HepG2 (cell line): ENCODE data around the gene KCNMA1. TPM values are rescaled to one million over a fixed set of nuclear protein-coding genes. Genes with fewer than 3 reads are reported as not detected.

Source experiments
- ATAC-seq: fragments of 200-7000 bp; cut with Tn5 transposase; 3 replicates; pipeline ENCODE4 v1.9.1; 2020; ENCODE audit warnings: mild to moderate bottlenecking, moderate library complexity
- BruUV-seq: library from RNA; stranded (reverse); fragments of 400-500 nt; replicated peaks from 2 replicates; lab custom pipeline; 2021; lab: Mats Ljungman, UMichigan
- CTCF ChIA-PET: fragments of 300-600 bp; formaldehyde crosslinking; extraction: SDS; loops from one replicate; lab custom pipeline; 2021; ENCODE audit warnings: low total read pairs, inconsistent platforms, low intra/inter-chr PET ratio; lab: Yijun Ruan, JAX
- POLR2A ChIA-PET: fragments of 350-600 bp; sonication (Branson Sonifier 250); formaldehyde crosslinking; loops from one replicate; lab custom pipeline; 2020; ENCODE audit warnings: antibody characterized with exemption, inconsistent platforms; lab: Yijun Ruan, JAX
- DNase-seq: peaks from one replicate; pipeline ENCODE4 v3.0.0-alpha.2; 2015; ENCODE audit warnings: low spot score
- FAIRE-seq: peaks from 3 replicates; lab custom pipeline; 2011; peaks lifted over from hg19 to GRCh38; lab: Jason Lieb, UNC
- H2AFZ ChIP-seq: one replicate; pipeline ENCODE4 v1.6.1; 2011; ENCODE audit warnings: low read length, inconsistent platforms
- H3K27ac ChIP-seq: fragments of 300-600 bp; 3 replicates; pipeline ENCODE4 v1.8.0; 2011; ENCODE audit warnings: mixed run types, mild to moderate bottlenecking, mixed read lengths, low read length, inconsistent platforms; ENCODE audit not compliant: insufficient read depth; ENCODE audit errors: extremely low read length
- H3K27me3 ChIP-seq, 2 experiments: fragments of 200-600 bp in 1 of 2; 2 replicates in 1 of 2; 3 replicates in 1 of 2; pipeline versions ENCODE4 v1.6.0 to v1.8.0; 2011; ENCODE audit warnings: low read length in 2 of 2, mild to moderate bottlenecking in 2 of 2, moderate library complexity in 2 of 2, inconsistent platforms in 1 of 2; ENCODE audit not compliant: insufficient read depth in 2 of 2, control insufficient read depth in 1 of 2
- H3K36me3 ChIP-seq, 2 experiments: fragments of 200-600 bp in 1 of 2; replicated peaks in 1 of 2; 2 replicates in 1 of 2; 3 replicates in 1 of 2; pipeline versions ENCODE4 v1.5.1 to v1.8.0; 2011; ENCODE audit warnings: low read length in 2 of 2, inconsistent platforms in 1 of 2; ENCODE audit not compliant: insufficient read depth in 2 of 2, control insufficient read depth in 1 of 2
- H3K4me1 ChIP-seq: 2 replicates; pipeline ENCODE4 v1.5.1; 2012; ENCODE audit warnings: low read length, inconsistent platforms; ENCODE audit not compliant: insufficient read depth
- H3K4me2 ChIP-seq: 2 replicates; pipeline ENCODE4 v1.6.0; 2011; ENCODE audit warnings: low read depth, low read length, inconsistent platforms
- H3K4me3 ChIP-seq, 3 experiments: fragments of 200-600 bp in 1 of 3; sonication (generic), shearing (Covaris generic) in 1 of 3; replicated peaks in 1 of 3; 2 replicates each; pipeline ENCODE4 v1.5.1; 2011 to 2016; ENCODE audit warnings: low read length in 3 of 3, inconsistent platforms in 2 of 3, low read depth in 2 of 3, mild to moderate bottlenecking in 2 of 3, control low read depth in 1 of 3, mixed read lengths in 1 of 3; ENCODE audit not compliant: insufficient read depth in 1 of 3
- H3K79me2 ChIP-seq: one replicate; pipeline ENCODE4 v1.6.1; 2011; ENCODE audit warnings: low read length, inconsistent platforms; ENCODE audit not compliant: insufficient read depth
- H3K9ac ChIP-seq: 2 replicates; pipeline ENCODE4 v1.6.0; 2011; ENCODE audit warnings: mild to moderate bottlenecking, low read depth, low read length, inconsistent platforms; ENCODE audit not compliant: insufficient read depth
- H3K9me3 ChIP-seq: 2 replicates; pipeline ENCODE4 v1.5.1; 2012; ENCODE audit warnings: mild to moderate bottlenecking, low read length
- H4K20me1 ChIP-seq: 2 replicates; pipeline ENCODE4 v1.6.0; 2011; ENCODE audit warnings: inconsistent platforms, mild to moderate bottlenecking, low read length, moderate library complexity; ENCODE audit not compliant: insufficient read depth
- ETV6 ChIP-seq: sonication (generic); formaldehyde crosslinking; conservative IDR thresholded peaks from 2 replicates; pipeline ENCODE4 v1.4.0; 2020; ENCODE audit warnings: missing genetic modification reagents
- PAWR ChIP-seq: sonication (generic); formaldehyde crosslinking; IDR thresholded peaks from 2 replicates; pipeline ENCODE4 v1.4.0; 2020; ENCODE audit warnings: missing genetic modification reagents, mild to moderate bottlenecking, borderline replicate concordance
- POLR2AphosphoS2 ChIP-seq: IDR thresholded peaks from 2 replicates; pipeline ENCODE4 v1.6.1; 2011; ENCODE audit warnings: low read depth, low read length, improper control_type of control experiment
- RBAK ChIP-seq: sonication (generic); formaldehyde crosslinking; IDR thresholded peaks from 2 replicates; pipeline ENCODE4 v1.5.1; 2020; ENCODE audit warnings: mild to moderate bottlenecking, missing genetic modification reagents
- SMAD9 ChIP-seq: sonication (generic); formaldehyde crosslinking; IDR thresholded peaks from 2 replicates; pipeline ENCODE4 v1.5.1; 2020; ENCODE audit warnings: mild to moderate bottlenecking, missing genetic modification reagents
- SRSF9 ChIP-seq: fragments of 200-400 bp; formaldehyde crosslinking; IDR thresholded peaks from 2 replicates; pipeline ENCODE4 v1.6.1; 2018; ENCODE audit warnings: borderline replicate concordance, mild to moderate bottlenecking, low read depth, low read length; ENCODE audit not compliant: insufficient read depth, poor library complexity, severe bottlenecking
- WIZ ChIP-seq: sonication (generic); formaldehyde crosslinking; IDR thresholded peaks from 2 replicates; pipeline ENCODE4 v1.5.1; 2020; ENCODE audit warnings: mild to moderate bottlenecking, missing genetic modification reagents
- ZNF101 ChIP-seq: sonication (generic); formaldehyde crosslinking; IDR thresholded peaks from 2 replicates; pipeline ENCODE4 v1.4.0; 2020; ENCODE audit warnings: mild to moderate bottlenecking, low read depth, missing genetic modification reagents, borderline replicate concordance
- ZNF207 ChIP-seq: fragments of 450-650 bp; IDR thresholded peaks from 2 replicates; pipeline ENCODE4 v1.6.1; 2016; ENCODE audit warnings: antibody characterized with exemption, borderline replicate concordance
- ZNF484 ChIP-seq: sonication (generic); formaldehyde crosslinking; IDR thresholded peaks from 2 replicates; pipeline ENCODE4 v1.5.1; 2020; ENCODE audit warnings: mild to moderate bottlenecking, low read depth, missing genetic modification reagents, borderline replicate concordance
- ZNF549 ChIP-seq: sonication (generic); formaldehyde crosslinking; IDR thresholded peaks from 2 replicates; pipeline ENCODE4 v1.5.0; 2020; ENCODE audit warnings: missing genetic modification reagents
- ZNF563 ChIP-seq: sonication (generic); formaldehyde crosslinking; IDR thresholded peaks from 2 replicates; pipeline ENCODE4 v1.8.0; 2022; ENCODE audit warnings: mild to moderate bottlenecking, moderate library complexity, missing genetic modification reagents
- WGBS: methylation state at CpG from one replicate; pipeline ENCODE4 v1.1.6; 2017; ENCODE audit warnings: low lambda C conversion rate; 5-methylcytosine and 5-hydroxymethylcytosine counted together
- in situ Hi-C: cut with HindIII; loops from 2 replicates; pipeline ENCODE4 v1.10.0; 2017; ENCODE audit warnings: low pct_unique_long_range_greater_than_20kb; ENCODE audit not compliant: extremely low pct_ligation_motif_present
- intact Hi-C: fragments of 100-400 bp; cut with micrococcal nuclease; formaldehyde crosslinking; loops from one replicate; pipeline ENCODE4 v1.10.0; 2022; ENCODE audit not compliant: unreplicated experiment
- polyA plus RNA-seq, 8 experiments: library from polyadenylated mRNA; depleted of rRNA in 3 of 8; stranded (reverse) in 7 of 8; unstranded in 1 of 8; fragments of >200 nt; fragmentation: Illumina TruSeq in 4 of 8; extraction: Trizol in 4 of 8; gene quantifications; 2 replicates each; pipeline versions ENCODE4 v1.2.1 to v1.2.3, GENCODE V29; 2011 to 2016; ENCODE audit warnings: low read depth in 4 of 8, missing spikeins in 1 of 8, mixed read lengths in 1 of 8; ENCODE audit not compliant: insufficient read depth in 1 of 8
- total RNA-seq, 5 experiments: library from RNA; depleted of rRNA; stranded (reverse); fragments of >200 nt; fragmentation: Illumina TruSeq; extraction: Trizol; gene quantifications; 2 replicates each; pipeline ENCODE4 v1.2.3, GENCODE V29; 2016; ENCODE audit warnings: low read depth in 1 of 5
- TF ChIP-seq, protein P1 (sequence below): sonication (generic); formaldehyde crosslinking; IDR thresholded peaks from 2 replicates; pipeline ENCODE4 v1.5.0; 2020; ENCODE audit warnings: missing genetic modification reagents, mild to moderate bottlenecking, borderline replicate concordance
- TF ChIP-seq, protein P2 (sequence below): sonication (generic); formaldehyde crosslinking; IDR thresholded peaks from 2 replicates; pipeline ENCODE4 v1.5.1; 2020; ENCODE audit warnings: missing genetic modification reagents, mild to moderate bottlenecking, borderline replicate concordance
- TF ChIP-seq, protein P3 (sequence below): sonication (generic); formaldehyde crosslinking; IDR thresholded peaks from 2 replicates; pipeline ENCODE4 v1.4.0; 2020; ENCODE audit warnings: missing genetic modification reagents

Gene KCNMA1
- total and polyA plus RNA-seq, 2 of the 13 experiments (the other 11 are each of a cell fraction or from before 2014, with no cell fraction given): 0.02 TPM; not detected in 1

DNA sequence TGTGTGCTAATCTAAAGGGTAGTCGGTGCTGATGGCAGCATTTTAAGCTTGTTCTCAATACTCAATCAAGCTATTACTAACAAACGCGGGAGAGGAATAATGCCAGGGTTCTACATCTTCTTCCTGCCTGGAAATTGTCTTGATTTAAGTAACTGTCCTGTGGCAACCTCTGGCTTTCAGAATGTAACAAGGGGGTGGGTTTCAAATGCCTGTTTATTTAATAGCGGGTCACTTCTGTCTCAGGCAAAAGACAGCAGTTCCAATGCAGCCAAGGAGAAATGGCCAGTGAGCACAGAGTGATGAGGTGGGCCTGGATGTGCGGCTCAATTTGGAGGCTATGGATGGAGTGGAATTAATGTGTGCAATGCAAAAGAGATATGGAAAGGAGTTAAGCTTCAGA lies 692.4 kb downstream of the KCNMA1 start:
- no TSS peak for BruUV-seq
- CTCF ChIA-PET: no interaction called here

More for the DNA sequence above, 692.4 kb downstream of the KCNMA1 start:
- Histone ChIP-seq H3K4me2 (no peak overlapping the region), H3K27me3 (peaks cover 0 to 15% of the 10 kb centered on the region in 2 experiments; a peak in 1 of 5 replicates), H3K4me1 (no peaks in the 10 kb centered on the region), H2AFZ (no peak overlapping the region), H3K36me3 (no peaks in the 10 kb centered on the region), H3K27ac (no peak overlapping the region), H4K20me1 (no peaks in the 10 kb centered on the region), H3K9me3 (no peaks in the 10 kb centered on the region), H3K79me2 (no peaks in the 10 kb centered on the region), H3K9ac (no peak overlapping the region), H3K4me3 (no peak overlapping the region)
- DNase-seq: no peak
- intact Hi-C loops (no loop called here), in situ Hi-C loops (no loop called here)
- FAIRE-seq: no peak
- WGBS: 43% methylated on average over 5 of the region's 5 CpGs
- ATAC-seq: no peak
- POLR2A ChIA-PET: no interaction called here
- no peak for TF ChIP-seq ZNF207
- TF ChIP-seq ZNF549 (CRISPR knock-in tag): no peak
- no peak for TF ChIP-seq ZNF563
- TF ChIP-seq SRSF9: no peak
- TF ChIP-seq POLR2AphosphoS2: no peak
- no peak for TF ChIP-seq ZNF101
- TF ChIP-seq, protein P1, sequence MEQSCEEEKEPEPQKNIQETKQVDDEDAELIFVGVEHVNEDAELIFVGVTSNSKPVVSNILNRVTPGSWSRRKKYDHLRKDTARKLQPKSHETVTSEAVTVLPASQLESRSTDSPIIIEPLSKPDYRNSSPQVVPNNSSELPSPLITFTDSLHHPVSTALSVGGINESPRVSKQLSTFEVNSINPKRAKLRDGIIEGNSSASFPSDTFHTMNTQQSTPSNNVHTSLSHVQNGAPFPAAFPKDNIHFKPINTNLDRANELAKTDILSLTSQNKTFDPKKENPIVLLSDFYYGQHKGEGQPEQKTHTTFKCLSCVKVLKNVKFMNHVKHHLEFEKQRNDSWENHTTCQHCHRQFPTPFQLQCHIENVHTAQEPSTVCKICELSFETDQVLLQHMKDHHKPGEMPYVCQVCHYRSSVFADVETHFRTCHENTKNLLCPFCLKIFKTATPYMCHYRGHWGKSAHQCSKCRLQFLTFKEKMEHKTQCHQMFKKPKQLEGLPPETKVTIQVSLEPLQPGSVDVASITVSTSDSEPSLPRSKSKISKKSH (CRISPR knock-in tag): no peak
- no peak for TF ChIP-seq ZNF484 (CRISPR knock-in tag)
- TF ChIP-seq ETV6 (CRISPR knock-in tag): no peak
- no peak for TF ChIP-seq RBAK (CRISPR knock-in tag)
- TF ChIP-seq SMAD9 (CRISPR knock-in tag): no peak
- TF ChIP-seq PAWR: no peak
- TF ChIP-seq, protein P2, sequence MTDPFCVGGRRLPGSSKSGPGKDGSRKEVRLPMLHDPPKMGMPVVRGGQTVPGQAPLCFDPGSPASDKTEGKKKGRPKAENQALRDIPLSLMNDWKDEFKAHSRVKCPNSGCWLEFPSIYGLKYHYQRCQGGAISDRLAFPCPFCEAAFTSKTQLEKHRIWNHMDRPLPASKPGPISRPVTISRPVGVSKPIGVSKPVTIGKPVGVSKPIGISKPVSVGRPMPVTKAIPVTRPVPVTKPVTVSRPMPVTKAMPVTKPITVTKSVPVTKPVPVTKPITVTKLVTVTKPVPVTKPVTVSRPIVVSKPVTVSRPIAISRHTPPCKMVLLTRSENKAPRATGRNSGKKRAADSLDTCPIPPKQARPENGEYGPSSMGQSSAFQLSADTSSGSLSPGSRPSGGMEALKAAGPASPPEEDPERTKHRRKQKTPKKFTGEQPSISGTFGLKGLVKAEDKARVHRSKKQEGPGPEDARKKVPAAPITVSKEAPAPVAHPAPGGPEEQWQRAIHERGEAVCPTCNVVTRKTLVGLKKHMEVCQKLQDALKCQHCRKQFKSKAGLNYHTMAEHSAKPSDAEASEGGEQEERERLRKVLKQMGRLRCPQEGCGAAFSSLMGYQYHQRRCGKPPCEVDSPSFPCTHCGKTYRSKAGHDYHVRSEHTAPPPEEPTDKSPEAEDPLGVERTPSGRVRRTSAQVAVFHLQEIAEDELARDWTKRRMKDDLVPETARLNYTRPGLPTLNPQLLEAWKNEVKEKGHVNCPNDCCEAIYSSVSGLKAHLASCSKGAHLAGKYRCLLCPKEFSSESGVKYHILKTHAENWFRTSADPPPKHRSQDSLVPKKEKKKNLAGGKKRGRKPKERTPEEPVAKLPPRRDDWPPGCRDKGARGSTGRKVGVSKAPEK (CRISPR knock-in tag): no peak
- no peak for TF ChIP-seq WIZ (CRISPR knock-in tag)
- TF ChIP-seq, protein P3, sequence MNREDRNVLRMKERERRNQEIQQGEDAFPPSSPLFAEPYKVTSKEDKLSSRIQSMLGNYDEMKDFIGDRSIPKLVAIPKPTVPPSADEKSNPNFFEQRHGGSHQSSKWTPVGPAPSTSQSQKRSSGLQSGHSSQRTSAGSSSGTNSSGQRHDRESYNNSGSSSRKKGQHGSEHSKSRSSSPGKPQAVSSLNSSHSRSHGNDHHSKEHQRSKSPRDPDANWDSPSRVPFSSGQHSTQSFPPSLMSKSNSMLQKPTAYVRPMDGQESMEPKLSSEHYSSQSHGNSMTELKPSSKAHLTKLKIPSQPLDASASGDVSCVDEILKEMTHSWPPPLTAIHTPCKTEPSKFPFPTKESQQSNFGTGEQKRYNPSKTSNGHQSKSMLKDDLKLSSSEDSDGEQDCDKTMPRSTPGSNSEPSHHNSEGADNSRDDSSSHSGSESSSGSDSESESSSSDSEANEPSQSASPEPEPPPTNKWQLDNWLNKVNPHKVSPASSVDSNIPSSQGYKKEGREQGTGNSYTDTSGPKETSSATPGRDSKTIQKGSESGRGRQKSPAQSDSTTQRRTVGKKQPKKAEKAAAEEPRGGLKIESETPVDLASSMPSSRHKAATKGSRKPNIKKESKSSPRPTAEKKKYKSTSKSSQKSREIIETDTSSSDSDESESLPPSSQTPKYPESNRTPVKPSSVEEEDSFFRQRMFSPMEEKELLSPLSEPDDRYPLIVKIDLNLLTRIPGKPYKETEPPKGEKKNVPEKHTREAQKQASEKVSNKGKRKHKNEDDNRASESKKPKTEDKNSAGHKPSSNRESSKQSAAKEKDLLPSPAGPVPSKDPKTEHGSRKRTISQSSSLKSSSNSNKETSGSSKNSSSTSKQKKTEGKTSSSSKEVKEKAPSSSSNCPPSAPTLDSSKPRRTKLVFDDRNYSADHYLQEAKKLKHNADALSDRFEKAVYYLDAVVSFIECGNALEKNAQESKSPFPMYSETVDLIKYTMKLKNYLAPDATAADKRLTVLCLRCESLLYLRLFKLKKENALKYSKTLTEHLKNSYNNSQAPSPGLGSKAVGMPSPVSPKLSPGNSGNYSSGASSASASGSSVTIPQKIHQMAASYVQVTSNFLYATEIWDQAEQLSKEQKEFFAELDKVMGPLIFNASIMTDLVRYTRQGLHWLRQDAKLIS (CRISPR knock-in tag): no peak
